GM19025 (cell line): ENCODE results near the gene SCARB2.
A peak's percentile ranks its signal among the peaks of the same experiment; 100 is the strongest.

Experiments
- ATAC-seq: cut with Tn5 transposase; IDR thresholded peaks from one replicate; pipeline ENCODE4 v1.9.1; 2021; ENCODE audit warnings: mild to moderate bottlenecking, low read depth, moderate library complexity; ENCODE audit not compliant: unreplicated experiment

SCARB2 gene

GRCh38 chr4:76166480-76166879 is 47.1 kb downstream of the SCARB2 start:
- no peak for ATAC-seq

GRCh38 chr4:76160355-76160754 is 53.3 kb downstream of the SCARB2 start:
- no peak for ATAC-seq

GRCh38 chr4:76156635-76157034 is 57.0 kb downstream of the SCARB2 start:
- no peak for ATAC-seq

- no peak for ATAC-seq
These were observed 57.6 kb downstream of the SCARB2 start for GRCh38 chr4:76155979-76156378.

- ATAC-seq = no peak
These were observed 60.3 kb downstream of the SCARB2 start for GRCh38 chr4:76153356-76153755.

- ATAC-seq = peak; percentile 99
These were observed 65.3 kb downstream of the SCARB2 start, which contains the start of gene NUP54 for GRCh38 chr4:76148142-76148865. Gene NUP54, minus strand, starts transcription at chr4:76148397. Its CDS starts 23 bp downstream, at chr4:76148374.

- peak; percentile 12 for ATAC-seq
These were observed 66.0 kb downstream of the SCARB2 start for GRCh38 chr4:76147454-76148141.

GRCh38 chr4:76144546-76144945 is 69.1 kb downstream of the SCARB2 start:
- no peak for ATAC-seq

- ATAC-seq = no peak
These were observed 72.4 kb downstream of the SCARB2 start for GRCh38 chr4:76141241-76141640.

GRCh38 chr4:76127754-76128153 is 85.9 kb downstream of the SCARB2 start:
- no peak for ATAC-seq

- ATAC-seq = no peak
These were observed 87.8 kb downstream of the SCARB2 start for GRCh38 chr4:76125816-76126215.

GRCh38 chr4:76120199-76120598 is 93.4 kb downstream of the SCARB2 start:
- no peak for ATAC-seq

GRCh38 chr4:76117536-76117935 is 96.1 kb downstream of the SCARB2 start:
- ATAC-seq = no peak

- ATAC-seq = no peak
These were observed 96.8 kb downstream of the SCARB2 start for GRCh38 chr4:76116821-76117220.
